Mesothelial cell of epicardium (in vitro differentiated cells): ENCODE results near the gene PNMA1. TPM values are rescaled to one million over a fixed set of nuclear protein-coding genes. Genes with fewer than 3 reads are reported as not detected.
A peak's percentile ranks its signal among the peaks of the same experiment; 100 is the strongest.

Experiments used
- DNase-seq, 2 experiments: peaks; one replicate each; pipeline ENCODE4 v3.0.0; 2021; ENCODE audit warnings: low spot score in 2 of 2; ENCODE audit not compliant: unreplicated experiment in 2 of 2
- H3K27ac Mint-ChIP-seq: 2 replicates; pipeline ENCODE4 v1.8.0; 2021; ENCODE audit warnings: mixed read lengths
- H3K27me3 Mint-ChIP-seq: 2 replicates; pipeline ENCODE4 v1.8.0; 2021; ENCODE audit warnings: low read depth, mixed read lengths
- H3K36me3 Mint-ChIP-seq: 2 replicates; pipeline ENCODE4 v1.8.0; 2021; ENCODE audit warnings: mixed read lengths
- H3K4me1 Mint-ChIP-seq: 2 replicates; pipeline ENCODE4 v1.8.0; 2021; ENCODE audit warnings: mixed read lengths
- H3K4me3 Mint-ChIP-seq: 2 replicates; pipeline ENCODE4 v1.8.0; 2021; ENCODE audit warnings: mild to moderate bottlenecking, moderate library complexity, mixed read lengths
- H3K9me3 Mint-ChIP-seq: 2 replicates; pipeline ENCODE4 v1.8.0; 2021; ENCODE audit warnings: mixed read lengths
- total RNA-seq: library from RNA; stranded (reverse); gene quantifications from 3 replicates; pipeline ENCODE4 v1.2.1, GENCODE V29; 2021
- TF ChIP-seq, protein P1 (sequence below): fragments of 200-600 bp; sonication (generic); IDR thresholded peaks from one replicate; pipeline ENCODE4 v1.5.0; 2021; ENCODE audit warnings: antibody characterized with exemption; ENCODE audit not compliant: unreplicated experiment

The PNMA1 gene
- total RNA-seq, 1 donor from 2014 or later = 46.4 TPM

DNA sequence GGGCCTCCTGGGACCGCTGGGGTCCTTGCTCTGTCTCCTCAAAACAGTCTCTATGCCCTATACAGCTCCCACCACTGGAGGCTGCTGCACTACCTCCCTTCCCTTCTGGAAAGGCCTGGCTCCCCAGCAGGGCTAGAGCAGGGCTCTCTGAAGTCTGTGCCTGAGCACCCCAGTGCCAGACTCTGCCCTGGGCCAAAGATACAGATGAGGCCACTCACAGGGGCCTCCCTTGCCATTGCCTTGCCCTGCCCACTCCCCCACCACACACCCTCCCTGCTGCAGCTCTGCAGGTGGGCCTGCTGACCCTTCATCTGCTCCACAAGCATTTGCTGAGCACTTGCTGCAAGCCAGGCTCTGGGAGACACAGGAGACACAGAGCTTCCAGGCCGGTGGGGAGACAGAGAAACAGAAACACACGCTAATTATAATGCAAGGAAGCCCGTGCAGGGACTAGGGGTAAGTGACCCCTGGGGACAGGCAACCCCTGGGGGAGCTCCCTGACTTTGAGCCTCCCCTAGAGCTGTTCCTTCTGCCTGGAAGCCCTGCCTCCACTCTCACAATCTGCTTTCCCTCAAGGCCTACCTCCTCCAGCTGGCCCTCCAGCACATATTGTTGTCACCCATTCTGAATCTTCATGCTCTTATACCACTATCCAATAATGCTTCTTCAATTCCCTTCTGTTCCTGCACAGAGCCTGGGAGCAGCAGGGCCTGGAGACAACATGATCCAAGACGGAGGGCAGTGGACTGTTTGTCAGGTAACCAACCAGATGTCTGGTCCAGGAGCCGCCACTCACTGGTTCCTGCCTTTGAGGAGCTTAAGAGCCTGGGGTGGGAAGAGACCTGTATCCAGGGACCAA, 32.6 kb upstream of the PNMA1 start:
- Mint-ChIP-seq H3K4me3 (no peak overlapping the region), H3K27me3 (no peaks in the 10 kb centered on the region), H3K4me1 (peaks cover 71% of the 10 kb centered on the region), H3K27ac (peak overlapping the region; percentile 84), H3K9me3 (no peaks in the 10 kb centered on the region), H3K36me3 (no peaks in the 10 kb centered on the region)
- TF ChIP-seq, protein P1, sequence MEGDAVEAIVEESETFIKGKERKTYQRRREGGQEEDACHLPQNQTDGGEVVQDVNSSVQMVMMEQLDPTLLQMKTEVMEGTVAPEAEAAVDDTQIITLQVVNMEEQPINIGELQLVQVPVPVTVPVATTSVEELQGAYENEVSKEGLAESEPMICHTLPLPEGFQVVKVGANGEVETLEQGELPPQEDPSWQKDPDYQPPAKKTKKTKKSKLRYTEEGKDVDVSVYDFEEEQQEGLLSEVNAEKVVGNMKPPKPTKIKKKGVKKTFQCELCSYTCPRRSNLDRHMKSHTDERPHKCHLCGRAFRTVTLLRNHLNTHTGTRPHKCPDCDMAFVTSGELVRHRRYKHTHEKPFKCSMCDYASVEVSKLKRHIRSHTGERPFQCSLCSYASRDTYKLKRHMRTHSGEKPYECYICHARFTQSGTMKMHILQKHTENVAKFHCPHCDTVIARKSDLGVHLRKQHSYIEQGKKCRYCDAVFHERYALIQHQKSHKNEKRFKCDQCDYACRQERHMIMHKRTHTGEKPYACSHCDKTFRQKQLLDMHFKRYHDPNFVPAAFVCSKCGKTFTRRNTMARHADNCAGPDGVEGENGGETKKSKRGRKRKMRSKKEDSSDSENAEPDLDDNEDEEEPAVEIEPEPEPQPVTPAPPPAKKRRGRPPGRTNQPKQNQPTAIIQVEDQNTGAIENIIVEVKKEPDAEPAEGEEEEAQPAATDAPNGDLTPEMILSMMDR = no peak
- DNase-seq = no peak

DNA sequence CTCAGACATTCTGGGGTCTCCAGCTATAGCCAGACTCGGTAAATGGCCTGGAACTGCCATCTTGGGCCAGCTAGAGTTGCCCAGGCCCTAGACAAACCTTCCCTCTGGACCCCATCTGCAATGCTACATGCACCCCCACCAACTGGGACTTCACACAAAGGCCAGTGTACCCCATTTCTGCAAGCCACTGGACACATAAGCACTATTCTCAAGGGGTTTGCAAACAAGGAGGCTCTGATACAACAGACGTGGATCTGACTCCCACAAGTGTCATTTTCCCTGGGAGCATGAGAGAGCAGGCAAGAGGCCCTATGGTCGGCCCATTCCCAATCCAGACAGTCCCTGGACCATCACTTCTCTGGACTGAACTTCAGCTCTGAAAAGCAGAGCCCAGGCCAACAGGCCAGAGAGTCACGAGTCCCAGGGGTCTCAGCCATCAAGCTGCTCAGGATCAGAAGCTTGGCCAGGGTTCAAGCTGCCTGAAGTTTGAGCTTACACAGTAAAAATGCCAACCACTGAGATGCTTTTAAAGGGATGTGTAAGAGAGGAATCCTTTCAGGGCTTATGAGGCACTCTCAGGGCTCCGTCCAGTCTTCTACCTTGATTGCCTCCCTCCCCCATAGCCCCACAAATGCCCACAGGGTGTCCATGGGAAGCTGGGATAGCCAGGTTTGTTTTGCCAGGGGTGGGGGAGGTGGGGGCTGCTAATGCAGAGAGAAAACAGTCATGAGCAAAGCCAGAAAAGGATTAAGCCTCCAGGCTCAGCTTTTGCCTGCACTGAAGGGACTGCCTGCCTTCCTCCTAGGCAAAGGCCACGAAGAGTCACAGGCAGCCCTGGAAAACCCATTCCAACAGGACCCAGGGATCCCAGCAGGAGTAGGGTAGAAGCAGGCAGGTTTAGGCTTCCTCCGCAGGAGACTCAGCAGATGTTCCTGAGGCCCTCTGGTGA, 31.7 kb upstream of the PNMA1 start:
- TF ChIP-seq, protein P1 = no peak
- no peak overlapping the region for H3K4me3 Mint-ChIP-seq
- peak overlapping the region; percentile 84 for H3K27ac Mint-ChIP-seq
- no peaks in the 10 kb centered on the region for H3K27me3 Mint-ChIP-seq
- peaks cover 79% of the 10 kb centered on the region for H3K4me1 Mint-ChIP-seq
- H3K36me3 Mint-ChIP-seq = no peaks in the 10 kb centered on the region
- DNase-seq = no peak
- H3K9me3 Mint-ChIP-seq = no peaks in the 10 kb centered on the region

DNA sequence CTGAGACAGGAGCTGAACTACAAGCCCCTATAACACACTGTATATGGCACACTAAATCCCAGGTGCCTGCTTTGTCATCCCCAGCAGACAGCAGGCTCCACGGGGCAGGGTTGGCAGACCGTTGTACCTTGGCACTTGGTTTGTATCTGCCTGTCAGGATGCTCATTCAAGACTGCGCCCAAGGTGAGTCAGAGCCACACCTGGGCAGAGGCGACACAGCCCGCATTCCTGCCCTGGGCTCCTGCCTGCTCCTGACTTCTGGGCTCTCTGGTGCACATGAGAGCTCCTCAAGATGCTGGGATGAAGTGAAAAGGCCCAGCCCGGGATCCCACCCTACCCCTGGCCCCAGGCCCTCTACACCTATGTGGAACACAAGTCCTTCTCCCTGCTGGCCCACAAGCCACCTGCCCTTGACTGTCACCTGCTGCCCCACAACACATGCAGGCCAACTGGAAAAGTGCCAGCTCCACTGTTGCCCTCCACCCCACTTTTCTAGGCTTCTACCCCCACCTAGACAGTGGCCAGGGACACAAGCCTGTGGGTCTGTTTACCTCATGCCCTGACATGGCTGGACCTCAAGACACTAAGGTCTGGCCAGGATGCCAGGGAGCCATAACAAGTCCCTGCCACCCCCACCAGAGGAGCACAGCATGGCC, 30.8 kb upstream of the PNMA1 start:
- DNase-seq = no peak
- peaks cover 79% of the 10 kb centered on the region for H3K4me1 Mint-ChIP-seq

DNA sequence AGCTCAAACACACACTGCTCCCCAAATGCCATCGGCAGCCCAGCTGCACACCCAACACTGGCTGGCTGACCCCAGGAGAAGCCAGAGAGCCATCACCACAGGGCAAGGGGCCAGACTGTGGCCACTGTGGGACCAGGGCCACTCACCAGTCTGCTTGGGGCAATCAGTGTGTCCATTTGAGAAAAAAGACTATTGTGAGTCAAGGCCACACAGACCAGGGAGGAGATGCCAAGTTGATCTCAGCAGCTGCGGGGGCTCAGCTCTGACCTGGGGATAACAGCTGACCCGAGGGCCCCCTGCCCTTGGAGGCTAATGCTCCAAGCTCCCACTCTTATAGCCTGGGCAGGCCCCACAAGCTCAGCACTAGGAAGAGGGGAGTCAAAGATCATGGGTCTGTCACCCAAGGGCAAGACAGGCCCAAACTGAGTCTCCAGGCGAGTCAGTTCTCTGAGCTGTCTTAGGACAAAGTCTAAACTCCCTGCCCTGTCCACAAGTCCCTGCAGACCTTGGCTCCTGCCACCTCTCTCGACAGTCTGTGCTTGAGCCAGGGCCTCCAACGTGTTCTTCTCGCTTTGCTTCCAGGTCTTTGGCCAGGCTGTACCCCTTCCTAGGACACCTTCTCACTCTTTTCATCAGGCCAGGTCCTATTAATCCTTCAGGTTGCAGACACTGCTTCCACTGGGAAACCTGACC, 30.1 kb upstream of the PNMA1 start:
- DNase-seq = no peak
- Mint-ChIP-seq H3K27me3 (no peaks in the 10 kb centered on the region), H3K4me3 (no peak overlapping the region), H3K27ac (peak overlapping the region; percentile 73), H3K36me3 (no peaks in the 10 kb centered on the region), H3K9me3 (no peaks in the 10 kb centered on the region), H3K4me1 (peaks cover 76% of the 10 kb centered on the region)
- TF ChIP-seq, protein P1 = no peak

More for the DNA sequence above, 30.8 kb upstream of the PNMA1 start:
- Mint-ChIP-seq H3K36me3 (no peaks in the 10 kb centered on the region), H3K9me3 (no peaks in the 10 kb centered on the region), H3K27ac (peak overlapping the region; percentile 71), H3K4me3 (no peak overlapping the region), H3K27me3 (no peaks in the 10 kb centered on the region)
- TF ChIP-seq, protein P1 = no peak

DNA sequence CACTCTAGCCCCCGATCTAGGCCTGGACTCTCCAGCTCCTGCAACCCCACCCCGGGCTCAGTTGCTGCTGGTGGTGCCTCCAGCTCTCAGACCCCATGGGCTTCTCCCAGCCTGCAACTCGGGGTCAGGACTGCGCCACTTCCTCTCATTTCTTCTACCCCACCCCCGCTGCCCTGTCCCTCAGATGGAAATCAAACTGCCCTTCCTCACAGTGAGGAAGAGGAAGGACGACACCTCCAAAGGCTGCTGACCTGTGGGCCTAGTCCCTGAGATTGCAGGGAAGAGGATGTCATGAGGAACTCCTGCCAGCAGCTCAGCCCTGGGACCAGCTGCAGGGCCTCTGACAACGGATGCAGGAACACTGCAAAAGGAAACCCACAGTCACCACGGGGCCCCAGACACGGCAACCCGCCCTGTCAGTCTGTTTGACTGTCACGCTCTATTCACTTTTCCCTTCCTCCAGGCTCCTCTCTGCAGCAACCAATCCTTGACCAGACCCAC, 29.3 kb upstream of the PNMA1 start:
- H3K27me3 Mint-ChIP-seq = no peaks in the 10 kb centered on the region
- no peak overlapping the region for H3K4me3 Mint-ChIP-seq
- no peaks in the 10 kb centered on the region for H3K36me3 Mint-ChIP-seq
- TF ChIP-seq, protein P1 = no peak
- DNase-seq = no peak
- peaks cover 71% of the 10 kb centered on the region for H3K4me1 Mint-ChIP-seq
- H3K9me3 Mint-ChIP-seq = no peaks in the 10 kb centered on the region
- H3K27ac Mint-ChIP-seq = peak overlapping the region; percentile 91
